GM18907 (cell line): ENCODE measurements around the gene MRPS23.

Source experiments
- ATAC-seq: cut with Tn5 transposase; IDR thresholded peaks from one replicate; pipeline ENCODE4 v1.9.1; 2021; ENCODE audit warnings: mild to moderate bottlenecking, moderate library complexity; ENCODE audit not compliant: unreplicated experiment

MRPS23 gene

DNA sequence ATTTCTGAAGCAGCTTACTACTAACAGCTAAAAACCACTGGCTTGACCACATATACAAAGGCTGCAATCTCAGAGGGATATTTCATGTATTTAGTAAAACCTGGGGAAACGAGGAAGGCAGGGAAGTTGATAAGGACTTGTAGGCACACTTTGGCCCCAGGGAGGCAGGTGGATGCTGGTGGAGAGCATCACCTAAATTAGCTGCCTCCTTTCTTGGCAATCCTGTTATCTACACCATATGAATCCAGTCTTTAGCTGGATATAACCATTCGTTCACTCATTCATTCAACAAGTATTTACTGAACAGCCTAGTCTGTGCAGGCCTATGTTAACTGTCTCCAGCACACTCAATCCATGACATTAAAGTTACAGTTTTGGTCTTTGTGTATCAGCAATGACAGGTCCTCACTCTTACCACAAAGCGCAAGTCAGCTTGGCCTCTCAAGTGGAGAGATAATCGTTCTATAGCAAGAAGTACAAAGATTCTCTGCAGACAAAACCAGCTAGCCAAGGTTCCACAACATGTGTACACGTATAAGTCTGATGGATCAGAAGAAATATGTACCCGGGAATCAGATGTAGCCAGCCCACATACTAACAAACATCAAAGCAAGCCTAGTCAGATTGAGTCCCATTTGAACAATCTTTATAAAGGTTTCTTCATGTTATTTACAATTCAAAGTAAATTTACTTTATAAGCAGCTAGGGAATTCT is 10.8 kb downstream of the MRPS23 start:
- ATAC-seq = no peak

GRCh38 chr17:57838453-57838852 is 11.4 kb downstream of the MRPS23 start:
- ATAC-seq = no peak

GRCh38 chr17:57835333-57835900 is 14.4 kb downstream of the MRPS23 start:
- no peak for ATAC-seq

- no peak for ATAC-seq
Measured at GRCh38 chr17:57834146-57834741, 15.6 kb downstream of the MRPS23 start.

DNA sequence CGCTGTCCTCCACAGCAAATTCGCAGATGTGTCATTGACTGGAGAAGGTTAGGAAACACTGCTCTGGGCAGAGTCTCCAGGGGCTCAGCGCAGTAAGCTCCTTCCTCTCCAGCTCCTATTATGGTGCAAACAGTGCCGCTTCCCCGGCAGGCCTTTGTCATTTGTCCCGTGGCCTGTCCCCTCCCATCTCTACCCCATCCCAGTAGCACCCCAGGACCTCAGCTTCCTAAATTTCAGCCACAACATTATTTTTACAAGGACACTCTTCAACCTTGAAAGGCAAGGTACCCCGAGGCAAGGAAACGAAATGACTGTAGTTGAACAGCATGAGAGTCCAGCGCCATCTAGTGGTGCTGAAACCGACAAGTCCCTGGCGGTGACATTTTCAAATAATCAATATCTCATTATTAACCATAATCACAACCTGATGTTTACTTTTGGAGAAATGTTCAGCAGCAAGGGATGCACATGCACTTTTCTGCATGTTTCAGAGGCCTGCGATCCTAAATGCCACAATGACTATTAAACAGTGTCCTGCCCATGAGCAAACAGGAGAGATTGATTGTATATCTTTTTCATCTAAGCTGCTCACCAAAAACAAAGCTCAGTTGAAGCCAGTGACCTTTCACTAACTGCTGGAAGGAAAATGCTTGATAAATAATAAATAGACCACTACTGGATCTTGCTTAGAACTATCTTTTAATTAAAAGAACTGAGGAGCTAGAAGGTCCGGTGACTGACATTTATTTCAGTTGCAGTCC is 16.5 kb downstream of the MRPS23 start:
- no peak for ATAC-seq

- ATAC-seq = no peak
Measured at GRCh38 chr17:57832314-57833178, 17.3 kb downstream of the MRPS23 start.

- no peak for ATAC-seq
Measured at GRCh38 chr17:57830880-57831279, 19.0 kb downstream of the MRPS23 start.

DNA sequence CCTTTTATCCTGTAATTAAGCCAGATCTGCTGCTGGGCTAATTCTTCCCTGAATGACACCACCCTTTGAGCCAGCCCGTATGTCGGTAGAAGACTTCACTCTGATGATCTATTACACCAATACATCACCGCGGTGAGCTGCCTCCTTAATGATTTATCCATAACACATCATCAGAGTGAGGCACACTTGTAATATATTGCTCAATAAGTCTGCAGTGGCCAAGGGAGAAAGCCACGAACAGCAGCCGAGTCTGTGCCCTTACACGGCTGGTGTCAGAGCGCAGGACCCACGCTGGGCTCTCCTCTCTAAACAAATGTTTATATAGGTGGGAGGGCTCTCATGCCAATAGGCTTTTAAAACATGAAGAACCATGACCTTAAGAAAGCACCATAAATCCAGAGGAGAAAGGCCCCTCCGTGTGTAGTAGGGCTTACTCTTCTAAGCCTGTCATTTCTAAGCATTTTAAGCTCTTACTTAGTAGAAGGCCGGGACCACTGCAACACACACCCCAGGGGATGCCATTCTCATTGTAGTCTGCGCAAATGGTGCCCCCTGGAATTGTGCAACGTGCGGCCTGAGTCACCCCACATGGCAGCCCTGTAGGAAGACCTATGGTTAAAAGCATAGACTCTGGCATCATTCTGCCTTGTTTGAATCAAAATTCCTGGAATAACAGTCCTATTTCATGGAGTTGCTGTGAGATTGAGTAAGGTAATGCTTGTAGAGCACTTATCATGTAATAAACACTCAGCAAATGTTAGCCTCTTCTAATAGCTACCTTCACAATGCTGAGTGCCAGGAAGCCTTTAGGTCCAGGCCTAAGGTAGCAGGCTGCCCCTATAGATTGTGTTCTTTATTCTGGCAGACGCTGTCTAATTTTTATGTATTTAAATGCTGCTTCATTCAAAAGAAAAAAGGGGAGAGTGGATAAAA is 26.1 kb downstream of the MRPS23 start:
- ATAC-seq = no peak

DNA sequence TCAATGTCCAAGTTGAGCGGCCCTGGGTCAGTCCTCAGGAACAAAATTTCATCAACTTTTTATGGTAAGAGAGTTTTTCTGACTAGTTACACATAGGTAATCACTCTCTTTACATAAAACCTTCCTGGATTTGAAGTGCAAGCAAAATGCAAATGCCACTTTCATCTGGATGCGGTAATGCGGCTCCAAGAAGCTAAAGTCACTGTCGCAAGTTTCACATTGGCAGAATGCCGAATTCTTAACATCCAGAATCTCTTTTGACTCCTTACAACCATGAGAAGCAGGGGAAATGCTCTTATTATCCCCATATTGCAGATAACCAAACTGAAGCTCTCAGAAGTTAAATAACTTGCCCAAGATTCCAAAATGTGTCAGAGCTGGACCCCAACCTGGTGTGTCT is 30.0 kb downstream of the MRPS23 start:
- ATAC-seq = no peak

DNA sequence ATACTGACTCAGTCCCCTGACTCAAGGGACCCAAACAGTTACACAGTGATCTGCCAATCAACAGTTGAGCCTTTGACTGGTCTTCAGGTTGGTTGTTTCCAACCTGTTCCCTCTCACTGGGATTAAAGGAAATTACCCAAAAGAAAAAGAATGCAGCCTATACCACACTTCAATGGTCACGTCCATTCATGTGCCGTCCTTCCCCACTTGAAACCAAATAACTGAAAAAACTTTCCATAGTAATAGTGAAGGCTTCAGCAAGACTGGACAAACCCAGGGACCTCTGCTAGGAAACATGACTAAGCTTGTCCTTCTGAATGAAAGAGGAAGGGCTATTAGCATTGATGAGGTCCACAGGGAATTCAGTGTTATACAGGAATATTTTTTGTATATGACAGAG is 30.6 kb downstream of the MRPS23 start:
- no peak for ATAC-seq

DNA sequence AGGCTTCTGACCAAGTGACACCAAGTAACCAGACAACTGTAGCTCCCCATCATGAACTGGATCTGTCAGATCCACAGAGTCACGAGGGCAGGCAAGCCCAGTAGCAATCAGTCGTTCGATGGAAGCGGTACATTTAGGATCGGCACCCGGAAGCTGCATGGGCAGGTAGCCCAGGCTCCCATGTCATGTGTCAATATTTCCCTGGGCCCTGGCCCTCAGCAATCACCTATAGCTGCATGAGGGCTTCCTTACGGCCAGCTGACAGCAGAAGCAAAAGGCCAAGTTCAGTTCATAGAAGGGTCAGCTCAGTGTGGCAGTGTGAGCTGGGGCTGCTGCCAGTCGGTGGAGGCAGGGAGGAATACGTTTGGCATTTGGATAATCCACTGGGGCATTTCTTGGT is 31.8 kb downstream of the MRPS23 start:
- ATAC-seq = no peak

GRCh38 chr17:57817299-57817698 is 32.5 kb downstream of the MRPS23 start:
- ATAC-seq = no peak

DNA sequence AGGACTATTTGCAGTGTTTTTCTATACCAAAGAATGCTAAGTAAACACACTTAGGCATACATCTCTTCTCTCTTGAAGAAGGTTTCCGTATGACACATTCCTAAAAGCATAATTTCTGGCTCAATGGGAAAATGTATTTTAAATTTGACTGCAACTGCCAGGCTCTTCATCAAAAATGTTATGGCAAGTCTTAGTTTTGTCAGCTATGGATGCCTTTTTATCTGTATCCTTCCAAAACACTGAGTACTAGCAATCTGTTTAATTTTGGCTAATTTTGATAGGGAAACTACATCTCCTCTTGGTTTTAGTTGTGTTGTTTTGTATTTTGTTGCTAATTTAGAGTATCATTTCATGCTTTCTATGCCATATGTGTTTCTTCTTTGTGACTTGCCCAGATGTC is 35.4 kb downstream of the MRPS23 start:
- no peak for ATAC-seq

DNA sequence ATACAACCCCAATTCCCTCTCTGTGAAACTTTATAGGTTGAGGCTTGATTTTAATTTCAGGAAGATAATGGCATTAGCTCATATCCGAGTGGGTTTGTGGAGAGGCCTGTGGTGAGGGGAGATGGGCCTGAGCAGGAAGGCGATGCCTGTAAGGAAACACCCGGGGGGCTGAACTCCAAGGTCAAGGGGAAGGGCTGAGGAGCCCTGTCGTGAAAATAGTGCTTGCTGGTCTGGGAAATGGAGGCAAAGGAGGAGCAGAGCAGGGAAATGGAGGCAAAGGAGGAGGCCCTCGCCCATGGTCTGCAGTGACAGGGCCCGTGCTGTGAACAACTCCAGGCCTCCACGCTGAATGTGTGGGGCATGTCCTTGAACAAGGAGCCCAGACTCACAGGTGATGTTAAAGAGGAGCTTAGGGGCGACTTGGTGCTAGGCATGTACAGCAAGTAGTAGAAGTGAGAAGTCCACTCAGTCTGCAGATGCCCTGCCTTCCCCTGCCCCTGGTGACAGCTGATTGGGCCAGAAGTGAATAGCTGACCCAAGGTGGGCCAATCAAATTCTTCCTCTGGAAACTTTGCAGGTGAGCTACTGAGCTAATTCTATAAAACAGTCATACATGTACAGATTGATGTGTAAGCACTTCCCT is 38.1 kb downstream of the MRPS23 start:
- ATAC-seq = no peak

GRCh38 chr17:57810721-57811637 is 38.9 kb downstream of the MRPS23 start:
- ATAC-seq = no peak

DNA sequence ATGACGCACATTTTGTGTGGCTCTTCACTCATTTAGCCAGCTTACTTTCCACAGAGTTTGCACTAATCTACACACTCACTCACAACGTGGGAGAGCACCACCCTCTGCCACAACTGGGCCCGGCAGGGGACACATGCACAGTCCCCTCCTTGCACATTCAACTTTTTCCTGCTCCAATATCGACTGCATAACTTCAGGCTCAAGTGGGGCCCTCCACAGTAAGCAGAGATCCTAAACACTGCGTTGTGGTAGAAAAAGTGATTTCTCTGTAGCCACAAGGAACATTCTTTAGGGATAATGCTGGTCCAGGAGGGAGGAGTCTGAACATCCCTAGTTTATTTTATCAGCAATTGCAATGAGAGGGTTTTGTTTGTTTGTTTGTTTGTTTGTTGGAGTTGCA is 40.0 kb downstream of the MRPS23 start:
- no peak for ATAC-seq

DNA sequence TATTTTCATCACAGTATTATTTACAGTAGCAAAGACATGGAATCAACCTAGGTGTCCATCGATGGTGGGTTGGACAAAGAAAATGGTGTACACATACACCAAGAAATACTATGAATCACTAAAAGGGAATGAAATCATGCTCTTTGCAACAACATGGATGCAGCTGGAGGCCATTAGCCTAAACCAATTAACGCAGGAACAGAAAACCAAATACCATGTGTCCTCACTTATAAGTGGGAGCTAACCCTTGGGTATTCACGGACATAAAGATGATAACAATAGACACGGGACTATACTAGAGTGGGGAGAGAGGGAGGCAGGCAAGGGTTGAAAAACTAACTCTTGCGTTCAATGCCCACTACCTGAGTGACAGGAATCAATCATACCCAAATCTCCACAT is 41.0 kb downstream of the MRPS23 start:
- no peak for ATAC-seq

DNA sequence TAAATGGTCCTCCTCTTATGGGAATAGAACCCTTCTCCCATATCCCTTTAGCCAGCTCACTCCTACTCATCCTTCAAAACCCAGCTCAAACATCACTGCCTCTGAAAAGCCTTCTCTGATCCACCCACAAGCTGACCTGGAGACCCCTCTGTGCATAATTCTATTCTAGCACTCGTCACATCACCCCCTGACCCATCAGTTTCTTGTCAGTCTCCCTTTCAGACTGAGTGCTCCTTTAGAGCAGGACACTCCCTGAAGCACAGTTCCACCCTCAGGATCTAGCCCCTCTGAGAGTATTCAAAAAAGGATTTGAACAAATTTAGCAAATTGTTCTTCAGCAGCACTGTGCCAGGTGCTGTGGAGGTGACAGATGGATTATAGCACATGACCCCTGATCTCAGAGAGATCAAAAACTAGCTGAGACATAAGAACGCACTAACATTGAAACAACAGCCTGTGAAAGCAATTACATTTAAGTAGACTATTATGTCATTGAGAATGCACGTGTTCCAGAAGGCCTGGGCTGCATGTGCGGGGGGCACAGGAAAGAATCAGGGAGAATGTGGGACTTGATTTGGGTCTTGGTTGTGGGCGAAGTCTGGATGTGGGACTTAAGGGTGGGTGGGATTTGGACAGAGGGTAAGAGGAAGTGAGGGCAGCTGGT is 43.5 kb downstream of the MRPS23 start:
- ATAC-seq = no peak
